ENCODE results near the gene RUFY2.
A peak's percentile ranks its signal among the peaks of the same experiment; 100 is the strongest.

Gene RUFY2

DNA sequence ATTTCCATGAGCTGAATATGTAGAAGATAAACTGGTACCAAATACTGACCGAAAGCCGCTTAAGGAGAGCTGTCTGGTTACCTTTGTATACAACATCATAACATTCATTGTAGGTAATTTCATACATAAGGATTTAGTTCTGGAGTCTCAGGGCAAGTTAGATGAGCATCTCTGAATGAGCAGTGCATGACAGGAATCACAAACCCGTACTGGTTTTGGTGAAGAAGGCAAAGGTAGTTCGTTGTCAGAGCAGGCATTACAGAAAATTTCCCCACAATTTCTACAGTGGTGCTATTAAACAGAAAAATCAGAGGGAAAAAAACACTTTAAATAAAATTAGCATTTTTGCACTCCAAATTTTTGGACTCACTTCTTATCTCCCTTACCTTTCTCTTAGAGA, 61.5 kb downstream of the RUFY2 start:
- TF ChIP-seq, protein P1, sequence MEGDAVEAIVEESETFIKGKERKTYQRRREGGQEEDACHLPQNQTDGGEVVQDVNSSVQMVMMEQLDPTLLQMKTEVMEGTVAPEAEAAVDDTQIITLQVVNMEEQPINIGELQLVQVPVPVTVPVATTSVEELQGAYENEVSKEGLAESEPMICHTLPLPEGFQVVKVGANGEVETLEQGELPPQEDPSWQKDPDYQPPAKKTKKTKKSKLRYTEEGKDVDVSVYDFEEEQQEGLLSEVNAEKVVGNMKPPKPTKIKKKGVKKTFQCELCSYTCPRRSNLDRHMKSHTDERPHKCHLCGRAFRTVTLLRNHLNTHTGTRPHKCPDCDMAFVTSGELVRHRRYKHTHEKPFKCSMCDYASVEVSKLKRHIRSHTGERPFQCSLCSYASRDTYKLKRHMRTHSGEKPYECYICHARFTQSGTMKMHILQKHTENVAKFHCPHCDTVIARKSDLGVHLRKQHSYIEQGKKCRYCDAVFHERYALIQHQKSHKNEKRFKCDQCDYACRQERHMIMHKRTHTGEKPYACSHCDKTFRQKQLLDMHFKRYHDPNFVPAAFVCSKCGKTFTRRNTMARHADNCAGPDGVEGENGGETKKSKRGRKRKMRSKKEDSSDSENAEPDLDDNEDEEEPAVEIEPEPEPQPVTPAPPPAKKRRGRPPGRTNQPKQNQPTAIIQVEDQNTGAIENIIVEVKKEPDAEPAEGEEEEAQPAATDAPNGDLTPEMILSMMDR (IDR thresholded peaks at IDR 0.05; ENCODE audit: insufficient read depth, low read depth, low read length, missing control alignments) = no peak
- no peak overlapping the region for H3K4me3 ChIP-seq (ENCODE audit: low read length)
- DNase-seq (ENCODE audit: low read depth) = no peak

DNA sequence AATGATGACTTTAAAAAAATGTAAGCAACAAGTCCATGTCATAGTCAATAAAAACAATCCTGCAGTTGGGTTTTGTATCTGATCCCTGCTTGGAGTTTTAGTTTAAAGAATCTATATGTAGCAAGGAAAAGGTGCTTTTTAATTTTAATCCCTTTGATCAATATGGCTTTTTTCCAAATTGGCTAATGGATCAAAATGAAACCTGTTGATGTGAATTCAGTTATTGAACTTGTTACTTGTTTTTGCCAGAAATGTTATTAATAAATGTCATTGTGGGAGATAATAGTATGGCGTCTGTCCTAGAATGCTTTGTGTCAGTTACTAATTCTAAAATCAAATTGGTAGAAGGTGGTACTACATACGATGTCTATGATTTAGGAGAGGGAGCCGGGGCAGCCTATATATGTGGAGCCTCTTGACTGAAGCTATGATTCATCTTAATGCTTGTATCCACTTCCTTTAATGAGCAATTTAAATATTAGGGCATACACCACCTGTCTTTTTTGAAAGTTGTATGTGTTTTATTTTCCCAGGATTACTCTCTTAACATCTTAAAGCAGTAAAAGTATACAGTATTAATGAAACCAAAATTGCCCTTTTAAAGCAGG, 64.1 kb downstream of the RUFY2 start:
- DNase-seq (ENCODE audit: low read depth) = peak; percentile 21
- TF ChIP-seq, protein P1 (IDR thresholded peaks at IDR 0.05; ENCODE audit: insufficient read depth, low read depth, low read length, missing control alignments) = no peak

DNA sequence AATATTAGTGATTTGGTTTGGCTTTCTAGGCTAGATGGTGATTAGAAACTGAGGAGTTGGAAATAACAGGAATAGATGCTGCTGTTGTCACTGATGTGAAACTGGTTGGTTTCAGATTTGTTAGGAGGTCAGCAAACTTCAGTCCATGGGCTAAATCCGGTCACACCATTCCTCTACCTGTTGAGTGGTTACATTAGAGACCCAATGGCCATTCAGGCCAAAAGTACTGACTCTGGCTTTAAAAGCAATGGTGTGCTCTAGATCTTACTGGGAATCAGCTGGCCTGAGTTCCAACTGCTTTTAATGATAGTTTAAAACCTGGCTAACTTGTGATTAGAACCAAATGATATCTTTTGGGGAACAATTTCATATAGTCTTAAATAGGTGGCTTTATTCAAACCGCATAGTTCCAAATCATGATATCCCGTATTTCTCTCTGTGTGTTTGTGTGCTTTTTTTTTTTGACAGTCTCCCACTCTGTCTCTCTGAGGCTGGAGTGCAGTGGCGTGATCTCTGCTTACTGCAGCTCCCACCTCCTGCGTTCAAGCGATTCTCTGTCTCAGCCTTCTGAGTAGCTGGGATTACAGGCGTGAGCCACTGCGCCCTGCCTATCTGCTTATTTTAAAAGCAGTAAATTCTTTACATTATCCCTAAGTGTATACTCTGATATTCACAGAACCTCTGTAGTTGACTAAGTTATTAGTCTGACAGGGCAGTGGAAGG, 66.6 kb downstream of the RUFY2 start:
- TF ChIP-seq, protein P1 (IDR thresholded peaks at IDR 0.05; ENCODE audit: insufficient read depth, low read depth, low read length, missing control alignments) = no peak
- no peak overlapping the region for H3K4me3 ChIP-seq (ENCODE audit: low read length)
- DNase-seq (ENCODE audit: low read depth) = no peak

More for the DNA sequence above, 64.1 kb downstream of the RUFY2 start:
- no peak overlapping the region for H3K4me3 ChIP-seq (ENCODE audit: low read length)

DNA sequence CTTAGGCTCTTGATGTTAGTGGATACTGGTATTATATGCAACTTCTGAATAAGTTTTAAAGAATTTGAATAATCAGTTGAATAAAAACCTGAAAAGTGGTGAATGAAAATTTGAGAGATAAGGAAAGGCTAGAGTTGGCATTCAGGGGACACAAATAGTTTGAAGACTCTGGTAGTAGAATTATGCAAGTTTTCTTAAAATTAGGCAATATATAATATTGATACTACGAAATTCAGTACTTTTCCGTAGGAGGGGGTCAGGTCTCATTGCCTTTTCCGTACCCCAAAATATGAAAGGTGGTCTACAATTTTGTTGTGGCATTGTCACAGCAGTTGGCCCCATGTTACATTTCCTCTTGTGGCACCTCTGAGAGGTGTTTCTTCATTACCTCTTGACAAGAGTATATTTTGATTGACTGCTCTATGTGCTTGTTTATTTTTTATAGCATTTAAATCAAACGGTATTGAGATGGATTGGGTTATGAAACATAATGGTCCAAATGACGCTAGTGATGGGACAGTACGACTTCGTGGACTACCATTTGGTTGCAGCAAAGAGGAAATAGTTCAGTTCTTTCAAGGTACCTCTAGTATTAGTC, 70.2 kb downstream of the RUFY2 start:
- no peak overlapping the region for H3K4me3 ChIP-seq (ENCODE audit: low read length)
- DNase-seq (ENCODE audit: low read depth) = no peak
- TF ChIP-seq, protein P1 (IDR thresholded peaks at IDR 0.05; ENCODE audit: insufficient read depth, low read depth, low read length, missing control alignments) = no peak

DNA sequence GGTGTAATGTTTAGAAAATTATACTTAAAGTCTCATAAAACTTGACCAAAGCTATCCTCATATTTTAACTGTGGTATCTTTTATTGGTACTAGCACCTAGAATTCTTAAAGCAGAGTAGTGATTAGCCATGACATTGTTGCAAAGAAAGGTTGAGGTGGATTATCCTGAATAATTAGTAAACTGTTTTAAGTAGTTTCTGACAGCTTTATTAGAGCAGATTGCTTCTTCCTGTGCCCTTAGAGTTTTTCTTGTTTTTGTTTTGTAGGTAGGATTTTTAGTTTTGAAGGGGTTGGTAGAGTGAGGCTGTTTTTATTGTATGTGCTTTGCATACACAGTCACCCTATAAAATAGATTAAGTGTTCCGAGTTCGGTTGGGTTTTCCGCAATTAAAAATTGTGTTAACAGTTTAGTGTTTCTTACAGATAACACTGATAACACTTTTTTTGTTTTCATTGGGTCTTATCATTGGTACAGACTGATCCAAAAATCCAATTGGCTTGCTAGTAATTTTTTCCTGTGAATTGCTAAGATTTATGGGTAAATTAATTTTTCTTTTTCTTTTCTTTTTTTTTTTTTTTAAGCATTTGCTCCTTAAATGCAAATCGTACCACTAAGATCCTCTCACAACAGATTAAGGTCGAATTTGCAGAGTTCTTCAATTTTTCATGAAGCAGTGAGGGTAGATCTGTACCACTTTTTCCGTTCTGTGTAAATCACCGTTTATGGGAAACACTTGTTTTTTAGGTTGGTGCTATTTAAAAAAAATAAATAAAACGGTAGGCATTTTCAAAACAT, 72.2 kb downstream of the RUFY2 start:
- TF ChIP-seq, protein P1 (IDR thresholded peaks at IDR 0.05; ENCODE audit: insufficient read depth, low read depth, low read length, missing control alignments) = no peak
- DNase-seq (ENCODE audit: low read depth) = no peak
- peak overlapping the region; percentile 90 for H3K4me3 ChIP-seq (ENCODE audit: low read length)

DNA sequence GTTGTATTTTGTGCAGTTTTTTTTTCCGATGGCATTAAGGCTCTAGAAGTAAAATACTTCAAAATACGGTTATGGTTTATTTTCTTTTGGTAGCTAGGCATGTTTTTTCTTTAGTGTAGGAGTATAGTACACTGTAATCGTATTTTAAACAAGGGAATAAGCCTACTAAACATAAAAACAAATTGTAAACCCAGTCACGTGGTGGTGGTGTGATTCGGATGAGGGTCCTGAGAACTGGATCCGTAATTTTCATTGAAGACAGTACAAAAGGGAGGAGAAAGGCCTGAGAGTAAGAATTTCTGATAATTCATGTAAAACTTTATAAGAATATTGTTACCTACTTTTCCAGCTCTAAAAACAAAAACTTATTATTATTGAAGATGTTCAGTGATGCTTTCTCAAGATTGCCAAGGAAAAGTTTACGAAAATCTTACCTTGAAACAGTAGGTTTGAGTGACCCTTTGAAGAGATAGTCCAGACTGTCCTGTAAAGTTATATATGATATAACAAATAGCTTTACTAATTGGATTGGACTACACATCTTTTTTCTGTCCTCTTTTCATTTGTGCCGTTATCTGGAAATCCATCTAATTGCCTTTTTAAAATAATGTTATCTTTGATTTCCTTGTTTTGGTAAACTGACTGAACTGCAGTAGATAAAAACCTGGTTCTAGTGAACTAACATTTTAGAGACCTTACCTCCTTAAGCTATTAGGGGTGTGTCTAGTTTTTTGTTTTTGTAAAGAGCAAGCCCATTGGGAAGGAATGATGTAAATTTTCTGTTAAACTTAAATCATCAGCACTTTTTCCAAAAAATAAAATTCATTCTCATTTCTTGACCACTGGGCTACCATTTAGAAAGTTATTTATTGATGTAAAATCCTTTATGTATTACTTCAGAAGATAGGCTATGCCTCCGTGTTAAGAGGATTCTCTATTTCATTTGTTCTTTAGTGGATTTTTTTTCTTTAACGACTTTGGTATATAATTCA, 73.3 kb downstream of the RUFY2 start:
- peak overlapping the region; percentile 90 for H3K4me3 ChIP-seq (ENCODE audit: low read length)
- TF ChIP-seq, protein P1 (IDR thresholded peaks at IDR 0.05; ENCODE audit: insufficient read depth, low read depth, low read length, missing control alignments) = no peak
- no peak for DNase-seq (ENCODE audit: low read depth)
